Tracheal epithelial cell (primary cell): ENCODE results near the gene SLC6A1. TPM values are rescaled to one million over a fixed set of nuclear protein-coding genes. Genes with fewer than 3 reads are reported as not detected.

Experiments used
- total RNA-seq: library from RNA; depleted of rRNA; stranded (reverse); fragments of >200 nt; gene quantifications from 2 replicates; pipeline ENCODE4 v1.2.1, GENCODE V29; 2014

Gene SLC6A1
- total RNA-seq = not detected in 2 replicates

GRCh38 chr3:10992017-10992942 lies at the start of gene SLC6A1:
Gene SLC6A1 (plus strand): TSS chr3:10992748. CDS start chr3:11017212, 24,464 bp downstream.

Other genes with a start within 250 kb of the SLC6A1 start
- gene SLC6A11, start 176.5 kb upstream of the SLC6A1 start, total RNA-seq = 2.7 and 3.2 TPM in 2 replicates
- 3.6 and 8.9 TPM in 2 replicates for gene HRH1, start 161.7 kb downstream of the SLC6A1 start, total RNA-seq